WTC11 (cell line): ENCODE measurements around the gene FALEC. TPM values are rescaled to one million over a fixed set of nuclear protein-coding genes. Genes with fewer than 3 reads are reported as not detected.
A peak's percentile ranks its signal among the peaks of the same experiment; 100 is the strongest.

Experiments
- ATAC-seq: fragments of 200-7000 bp; cut with Tn5 transposase; 2 replicates; pipeline ENCODE4 v1.10.0; 2021; ENCODE audit warnings: mild to moderate bottlenecking, moderate library complexity
- CTCF ChIA-PET: fragments of 300-600 bp; sonication (Branson Sonifier 250); formaldehyde crosslinking; loops from one replicate; lab custom pipeline; 2021; ENCODE audit warnings: antibody characterized with exemption; lab: Charles Lee
- POLR2A ChIA-PET: fragments of 350-600 bp; sonication (Branson Sonifier 250); formaldehyde crosslinking; loops from one replicate; lab custom pipeline; 2021; ENCODE audit warnings: antibody characterized with exemption; lab: Charles Lee
- DNase-seq: peaks from one replicate; pipeline ENCODE4 v3.0.0; 2021; ENCODE audit warnings: low spot score
- H3K27ac Mint-ChIP-seq: 2 replicates; pipeline ENCODE4 v1.8.0; 2021; ENCODE audit warnings: mixed read lengths
- H3K27me3 Mint-ChIP-seq: 2 replicates; pipeline ENCODE4 v1.8.0; 2021; ENCODE audit warnings: low read depth, mild to moderate bottlenecking, moderate library complexity, mixed read lengths
- H3K36me3 Mint-ChIP-seq: 2 replicates; pipeline ENCODE4 v1.8.0; 2021; ENCODE audit warnings: mixed read lengths
- H3K4me1 Mint-ChIP-seq: 2 replicates; pipeline ENCODE4 v1.8.0; 2022; ENCODE audit warnings: mixed read lengths
- H3K4me3 Mint-ChIP-seq: 2 replicates; pipeline ENCODE4 v1.8.0; 2021; ENCODE audit warnings: mild to moderate bottlenecking, moderate library complexity, mixed read lengths
- H3K9me3 Mint-ChIP-seq: 2 replicates; pipeline ENCODE4 v1.8.0; 2021; ENCODE audit warnings: mixed read lengths
- NFATC4 ChIP-seq: fragments of 250-450 bp; sonication (Bioruptor Pico); IDR thresholded peaks from 2 replicates; pipeline ENCODE4 v1.9.0; 2021; ENCODE audit warnings: mild to moderate bottlenecking
- NFE2L1 ChIP-seq: sonication (generic); formaldehyde crosslinking; IDR thresholded peaks from 2 replicates; pipeline ENCODE4 v1.8.1; 2023; ENCODE audit warnings: missing genetic modification reagents
- TCF7 ChIP-seq: sonication (generic); formaldehyde crosslinking; IDR thresholded peaks from 2 replicates; pipeline ENCODE4 v1.8.0; 2022; ENCODE audit warnings: mild to moderate bottlenecking, low read depth, missing genetic modification reagents, moderate library complexity
- TEAD4 ChIP-seq: sonication (generic); formaldehyde crosslinking; IDR thresholded peaks from 2 replicates; pipeline ENCODE4 v1.8.0; 2022; ENCODE audit warnings: mild to moderate bottlenecking, missing genetic modification reagents
- TP53 ChIP-seq: sonication (generic); formaldehyde crosslinking; IDR thresholded peaks from 2 replicates; pipeline ENCODE4 v1.8.1; 2023; ENCODE audit warnings: mild to moderate bottlenecking, missing genetic modification reagents
- ZNF396 ChIP-seq: fragments of 250-450 bp; sonication (Bioruptor Pico); IDR thresholded peaks from 2 replicates; pipeline ENCODE4 v1.8.0; 2021; ENCODE audit warnings: mild to moderate bottlenecking, moderate library complexity, borderline replicate concordance
- ZNF671 ChIP-seq: fragments of 250-450 bp; sonication (Bioruptor Pico); IDR thresholded peaks from 2 replicates; pipeline ENCODE4 v1.8.0; 2021; ENCODE audit warnings: mild to moderate bottlenecking
- total RNA-seq: library from RNA; stranded (reverse); gene quantifications from 3 replicates; pipeline ENCODE4 v1.2.3, GENCODE V29; 2021
- TF ChIP-seq, protein P1 (sequence below): fragments of 250-450 bp; sonication (Bioruptor Pico); IDR thresholded peaks from 2 replicates; pipeline ENCODE4 v1.9.0; 2021; ENCODE audit warnings: mild to moderate bottlenecking
- TF ChIP-seq, protein P2 (sequence below): fragments of 250-450 bp; sonication (Bioruptor Pico); IDR thresholded peaks from 2 replicates; pipeline ENCODE4 v1.9.0; 2021; ENCODE audit warnings: moderate library complexity, mild to moderate bottlenecking, inconsistent platforms, borderline replicate concordance
- TF ChIP-seq, protein P3 (sequence below): sonication (generic); formaldehyde crosslinking; IDR thresholded peaks from 2 replicates; pipeline ENCODE4 v1.8.1; 2022; ENCODE audit warnings: low read depth, missing genetic modification reagents, borderline replicate concordance
- TF ChIP-seq, protein P4 (sequence below): sonication (generic); formaldehyde crosslinking; IDR thresholded peaks from 2 replicates; pipeline ENCODE4 v1.8.1; 2022; ENCODE audit warnings: missing genetic modification reagents, borderline replicate concordance
- TF ChIP-seq, protein P5 (sequence below): sonication (generic); formaldehyde crosslinking; IDR thresholded peaks from 2 replicates; pipeline ENCODE4 v1.8.1; 2022; ENCODE audit warnings: mild to moderate bottlenecking, moderate library complexity, missing genetic modification reagents
- TF ChIP-seq, protein P6 (sequence below): sonication (generic); formaldehyde crosslinking; IDR thresholded peaks from 2 replicates; pipeline ENCODE4 v1.8.1; 2023; ENCODE audit warnings: mild to moderate bottlenecking, missing genetic modification reagents, moderate library complexity
- TF ChIP-seq, protein P7 (sequence below): sonication (generic); formaldehyde crosslinking; IDR thresholded peaks from 2 replicates; pipeline ENCODE4 v1.8.0; 2023; ENCODE audit warnings: missing genetic modification reagents, mild to moderate bottlenecking, borderline replicate concordance
- TF ChIP-seq, protein P8 (sequence below): sonication (generic); formaldehyde crosslinking; IDR thresholded peaks from 2 replicates; pipeline ENCODE4 v1.8.0; 2022; ENCODE audit warnings: mild to moderate bottlenecking, missing genetic modification reagents
- TF ChIP-seq, protein P9 (sequence below): sonication (generic); formaldehyde crosslinking; IDR thresholded peaks from 2 replicates; pipeline ENCODE4 v1.8.1; 2023; ENCODE audit warnings: mild to moderate bottlenecking, moderate library complexity, missing genetic modification reagents

The FALEC gene
- total RNA-seq, 1 experiment from 2014 or later: 1.2 TPM

DNA sequence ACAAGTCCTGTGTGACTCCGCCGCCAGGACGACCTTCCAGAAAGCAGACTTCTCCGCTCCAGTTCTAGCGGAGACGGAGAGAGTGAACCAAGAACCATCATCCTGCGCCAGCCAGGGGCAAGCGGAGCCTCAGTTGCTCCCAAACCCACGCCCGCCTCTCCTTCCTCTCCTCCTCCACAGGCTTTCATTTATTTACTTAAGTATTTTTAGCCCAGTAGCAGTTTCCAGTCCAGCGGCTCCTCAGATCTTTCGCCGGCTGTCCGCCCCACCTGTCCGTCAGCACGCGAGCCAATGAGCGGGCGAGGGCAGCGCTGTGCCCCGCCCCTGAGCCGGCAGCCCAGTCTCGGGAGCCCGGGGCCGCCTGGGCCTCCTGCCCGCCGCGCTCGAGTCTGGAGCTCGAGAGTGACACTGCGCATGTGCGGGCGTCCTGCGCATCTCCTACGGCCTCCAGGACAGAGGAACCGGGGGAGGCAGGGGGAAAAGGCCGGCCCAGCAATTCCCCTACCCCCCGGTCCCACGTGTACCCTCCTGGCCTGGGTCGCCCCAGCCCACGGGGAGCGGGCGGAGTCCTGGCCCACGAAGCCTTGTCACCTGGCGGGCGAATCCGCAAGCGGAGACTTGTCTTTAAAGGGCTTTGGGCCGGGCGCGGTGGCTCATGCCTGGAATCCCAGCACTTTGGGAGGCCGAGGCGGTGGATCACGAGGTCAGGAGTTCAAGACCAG lies at the start of gene FALEC (continued):
- TF ChIP-seq, protein P1, sequence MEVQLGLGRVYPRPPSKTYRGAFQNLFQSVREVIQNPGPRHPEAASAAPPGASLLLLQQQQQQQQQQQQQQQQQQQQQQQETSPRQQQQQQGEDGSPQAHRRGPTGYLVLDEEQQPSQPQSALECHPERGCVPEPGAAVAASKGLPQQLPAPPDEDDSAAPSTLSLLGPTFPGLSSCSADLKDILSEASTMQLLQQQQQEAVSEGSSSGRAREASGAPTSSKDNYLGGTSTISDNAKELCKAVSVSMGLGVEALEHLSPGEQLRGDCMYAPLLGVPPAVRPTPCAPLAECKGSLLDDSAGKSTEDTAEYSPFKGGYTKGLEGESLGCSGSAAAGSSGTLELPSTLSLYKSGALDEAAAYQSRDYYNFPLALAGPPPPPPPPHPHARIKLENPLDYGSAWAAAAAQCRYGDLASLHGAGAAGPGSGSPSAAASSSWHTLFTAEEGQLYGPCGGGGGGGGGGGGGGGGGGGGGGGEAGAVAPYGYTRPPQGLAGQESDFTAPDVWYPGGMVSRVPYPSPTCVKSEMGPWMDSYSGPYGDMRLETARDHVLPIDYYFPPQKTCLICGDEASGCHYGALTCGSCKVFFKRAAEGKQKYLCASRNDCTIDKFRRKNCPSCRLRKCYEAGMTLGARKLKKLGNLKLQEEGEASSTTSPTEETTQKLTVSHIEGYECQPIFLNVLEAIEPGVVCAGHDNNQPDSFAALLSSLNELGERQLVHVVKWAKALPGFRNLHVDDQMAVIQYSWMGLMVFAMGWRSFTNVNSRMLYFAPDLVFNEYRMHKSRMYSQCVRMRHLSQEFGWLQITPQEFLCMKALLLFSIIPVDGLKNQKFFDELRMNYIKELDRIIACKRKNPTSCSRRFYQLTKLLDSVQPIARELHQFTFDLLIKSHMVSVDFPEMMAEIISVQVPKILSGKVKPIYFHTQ (CRISPR knock-in tag): no peak
- TF ChIP-seq TP53 (CRISPR knock-in tag) (no peak), NFE2L1 (CRISPR knock-in tag) (no peak), ZNF396 (CRISPR knock-in tag) (no peak), TCF7 (CRISPR knock-in tag) (no peak), NFATC4 (CRISPR knock-in tag) (no peak), TEAD4 (no peak), ZNF671 (CRISPR knock-in tag) (no peak)
- TF ChIP-seq, protein P2, sequence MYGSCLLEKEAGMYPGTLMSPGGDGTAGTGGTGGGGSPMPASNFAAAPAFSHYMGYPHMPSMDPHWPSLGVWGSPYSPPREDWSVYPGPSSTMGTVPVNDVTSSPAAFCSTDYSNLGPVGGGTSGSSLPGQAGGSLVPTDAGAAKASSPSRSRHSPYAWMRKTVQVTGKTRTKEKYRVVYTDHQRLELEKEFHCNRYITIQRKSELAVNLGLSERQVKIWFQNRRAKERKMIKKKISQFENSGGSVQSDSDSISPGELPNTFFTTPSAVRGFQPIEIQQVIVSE (CRISPR knock-in tag): no peak
- TF ChIP-seq, protein P3, sequence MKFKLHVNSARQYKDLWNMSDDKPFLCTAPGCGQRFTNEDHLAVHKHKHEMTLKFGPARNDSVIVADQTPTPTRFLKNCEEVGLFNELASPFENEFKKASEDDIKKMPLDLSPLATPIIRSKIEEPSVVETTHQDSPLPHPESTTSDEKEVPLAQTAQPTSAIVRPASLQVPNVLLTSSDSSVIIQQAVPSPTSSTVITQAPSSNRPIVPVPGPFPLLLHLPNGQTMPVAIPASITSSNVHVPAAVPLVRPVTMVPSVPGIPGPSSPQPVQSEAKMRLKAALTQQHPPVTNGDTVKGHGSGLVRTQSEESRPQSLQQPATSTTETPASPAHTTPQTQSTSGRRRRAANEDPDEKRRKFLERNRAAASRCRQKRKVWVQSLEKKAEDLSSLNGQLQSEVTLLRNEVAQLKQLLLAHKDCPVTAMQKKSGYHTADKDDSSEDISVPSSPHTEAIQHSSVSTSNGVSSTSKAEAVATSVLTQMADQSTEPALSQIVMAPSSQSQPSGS (CRISPR knock-in tag): no peak
- TF ChIP-seq, protein P4, sequence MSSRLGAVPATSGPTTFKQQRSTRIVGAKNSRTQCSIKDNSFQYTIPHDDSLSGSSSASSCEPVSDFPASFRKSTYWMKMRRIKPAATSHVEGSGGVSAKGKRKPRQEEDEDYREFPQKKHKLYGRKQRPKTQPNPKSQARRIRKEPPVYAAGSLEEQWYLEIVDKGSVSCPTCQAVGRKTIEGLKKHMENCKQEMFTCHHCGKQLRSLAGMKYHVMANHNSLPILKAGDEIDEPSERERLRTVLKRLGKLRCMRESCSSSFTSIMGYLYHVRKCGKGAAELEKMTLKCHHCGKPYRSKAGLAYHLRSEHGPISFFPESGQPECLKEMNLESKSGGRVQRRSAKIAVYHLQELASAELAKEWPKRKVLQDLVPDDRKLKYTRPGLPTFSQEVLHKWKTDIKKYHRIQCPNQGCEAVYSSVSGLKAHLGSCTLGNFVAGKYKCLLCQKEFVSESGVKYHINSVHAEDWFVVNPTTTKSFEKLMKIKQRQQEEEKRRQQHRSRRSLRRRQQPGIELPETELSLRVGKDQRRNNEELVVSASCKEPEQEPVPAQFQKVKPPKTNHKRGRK: no peak
- TF ChIP-seq, protein P5, sequence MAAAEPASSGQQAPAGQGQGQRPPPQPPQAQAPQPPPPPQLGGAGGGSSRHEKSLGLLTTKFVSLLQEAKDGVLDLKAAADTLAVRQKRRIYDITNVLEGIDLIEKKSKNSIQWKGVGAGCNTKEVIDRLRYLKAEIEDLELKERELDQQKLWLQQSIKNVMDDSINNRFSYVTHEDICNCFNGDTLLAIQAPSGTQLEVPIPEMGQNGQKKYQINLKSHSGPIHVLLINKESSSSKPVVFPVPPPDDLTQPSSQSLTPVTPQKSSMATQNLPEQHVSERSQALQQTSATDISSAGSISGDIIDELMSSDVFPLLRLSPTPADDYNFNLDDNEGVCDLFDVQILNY: peak; percentile 52; the same call in 1 of the 2 replicates

DNA sequence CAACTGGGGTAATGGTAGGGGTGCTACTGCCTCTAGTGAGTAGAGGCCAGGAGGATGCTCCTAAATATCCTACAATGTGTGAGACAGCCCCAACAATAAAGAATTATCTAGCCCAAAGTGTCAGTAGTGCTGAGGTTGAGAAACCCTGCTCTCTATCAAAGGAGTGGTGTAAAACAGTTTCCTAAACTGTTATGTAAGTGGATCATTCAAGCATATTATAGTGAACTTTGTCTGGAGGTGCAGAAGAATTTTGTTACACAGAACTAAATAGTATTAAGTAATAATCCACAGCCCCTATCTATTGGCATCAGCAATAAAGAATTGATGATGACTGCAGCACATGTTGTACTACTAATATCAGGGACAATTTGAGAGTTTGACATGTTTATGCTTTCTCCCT lies 48.6 kb upstream of the FALEC start:
- CTCF ChIA-PET: no interaction called here
- no peaks in the 10 kb centered on the region for H3K27me3 Mint-ChIP-seq
- no peak for DNase-seq
- ATAC-seq: no peak
- H3K36me3 Mint-ChIP-seq: peaks cover 41% of the 10 kb centered on the region
- POLR2A ChIA-PET: no interaction called here
- H3K27ac Mint-ChIP-seq: no peak overlapping the region
- no peak overlapping the region for H3K4me3 Mint-ChIP-seq
- no peaks in the 10 kb centered on the region for H3K9me3 Mint-ChIP-seq
- peaks cover 5% of the 10 kb centered on the region; the same call in 1 of the 2 replicates for H3K4me1 Mint-ChIP-seq
- TF ChIP-seq TCF7 (CRISPR knock-in tag) (no peak), ZNF671 (CRISPR knock-in tag) (no peak), TP53 (CRISPR knock-in tag) (no peak)
- TF ChIP-seq, protein P6, sequence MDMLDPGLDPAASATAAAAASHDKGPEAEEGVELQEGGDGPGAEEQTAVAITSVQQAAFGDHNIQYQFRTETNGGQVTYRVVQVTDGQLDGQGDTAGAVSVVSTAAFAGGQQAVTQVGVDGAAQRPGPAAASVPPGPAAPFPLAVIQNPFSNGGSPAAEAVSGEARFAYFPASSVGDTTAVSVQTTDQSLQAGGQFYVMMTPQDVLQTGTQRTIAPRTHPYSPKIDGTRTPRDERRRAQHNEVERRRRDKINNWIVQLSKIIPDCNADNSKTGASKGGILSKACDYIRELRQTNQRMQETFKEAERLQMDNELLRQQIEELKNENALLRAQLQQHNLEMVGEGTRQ (CRISPR knock-in tag): no peak
- TF ChIP-seq, protein P7, sequence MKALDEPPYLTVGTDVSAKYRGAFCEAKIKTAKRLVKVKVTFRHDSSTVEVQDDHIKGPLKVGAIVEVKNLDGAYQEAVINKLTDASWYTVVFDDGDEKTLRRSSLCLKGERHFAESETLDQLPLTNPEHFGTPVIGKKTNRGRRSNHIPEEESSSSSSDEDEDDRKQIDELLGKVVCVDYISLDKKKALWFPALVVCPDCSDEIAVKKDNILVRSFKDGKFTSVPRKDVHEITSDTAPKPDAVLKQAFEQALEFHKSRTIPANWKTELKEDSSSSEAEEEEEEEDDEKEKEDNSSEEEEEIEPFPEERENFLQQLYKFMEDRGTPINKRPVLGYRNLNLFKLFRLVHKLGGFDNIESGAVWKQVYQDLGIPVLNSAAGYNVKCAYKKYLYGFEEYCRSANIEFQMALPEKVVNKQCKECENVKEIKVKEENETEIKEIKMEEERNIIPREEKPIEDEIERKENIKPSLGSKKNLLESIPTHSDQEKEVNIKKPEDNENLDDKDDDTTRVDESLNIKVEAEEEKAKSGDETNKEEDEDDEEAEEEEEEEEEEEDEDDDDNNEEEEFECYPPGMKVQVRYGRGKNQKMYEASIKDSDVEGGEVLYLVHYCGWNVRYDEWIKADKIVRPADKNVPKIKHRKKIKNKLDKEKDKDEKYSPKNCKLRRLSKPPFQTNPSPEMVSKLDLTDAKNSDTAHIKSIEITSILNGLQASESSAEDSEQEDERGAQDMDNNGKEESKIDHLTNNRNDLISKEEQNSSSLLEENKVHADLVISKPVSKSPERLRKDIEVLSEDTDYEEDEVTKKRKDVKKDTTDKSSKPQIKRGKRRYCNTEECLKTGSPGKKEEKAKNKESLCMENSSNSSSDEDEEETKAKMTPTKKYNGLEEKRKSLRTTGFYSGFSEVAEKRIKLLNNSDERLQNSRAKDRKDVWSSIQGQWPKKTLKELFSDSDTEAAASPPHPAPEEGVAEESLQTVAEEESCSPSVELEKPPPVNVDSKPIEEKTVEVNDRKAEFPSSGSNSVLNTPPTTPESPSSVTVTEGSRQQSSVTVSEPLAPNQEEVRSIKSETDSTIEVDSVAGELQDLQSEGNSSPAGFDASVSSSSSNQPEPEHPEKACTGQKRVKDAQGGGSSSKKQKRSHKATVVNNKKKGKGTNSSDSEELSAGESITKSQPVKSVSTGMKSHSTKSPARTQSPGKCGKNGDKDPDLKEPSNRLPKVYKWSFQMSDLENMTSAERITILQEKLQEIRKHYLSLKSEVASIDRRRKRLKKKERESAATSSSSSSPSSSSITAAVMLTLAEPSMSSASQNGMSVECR (CRISPR knock-in tag): no peak
- TF ChIP-seq, protein P2 (CRISPR knock-in tag): no peak
- TF ChIP-seq, protein P8, sequence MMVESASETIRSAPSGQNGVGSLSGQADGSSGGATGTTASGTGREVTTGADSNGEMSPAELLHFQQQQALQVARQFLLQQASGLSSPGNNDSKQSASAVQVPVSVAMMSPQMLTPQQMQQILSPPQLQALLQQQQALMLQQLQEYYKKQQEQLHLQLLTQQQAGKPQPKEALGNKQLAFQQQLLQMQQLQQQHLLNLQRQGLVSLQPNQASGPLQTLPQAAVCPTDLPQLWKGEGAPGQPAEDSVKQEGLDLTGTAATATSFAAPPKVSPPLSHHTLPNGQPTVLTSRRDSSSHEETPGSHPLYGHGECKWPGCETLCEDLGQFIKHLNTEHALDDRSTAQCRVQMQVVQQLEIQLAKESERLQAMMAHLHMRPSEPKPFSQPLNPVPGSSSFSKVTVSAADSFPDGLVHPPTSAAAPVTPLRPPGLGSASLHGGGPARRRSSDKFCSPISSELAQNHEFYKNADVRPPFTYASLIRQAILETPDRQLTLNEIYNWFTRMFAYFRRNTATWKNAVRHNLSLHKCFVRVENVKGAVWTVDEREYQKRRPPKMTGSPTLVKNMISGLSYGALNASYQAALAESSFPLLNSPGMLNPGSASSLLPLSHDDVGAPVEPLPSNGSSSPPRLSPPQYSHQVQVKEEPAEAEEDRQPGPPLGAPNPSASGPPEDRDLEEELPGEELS (CRISPR knock-in tag): no peak
- TF ChIP-seq, protein P9, sequence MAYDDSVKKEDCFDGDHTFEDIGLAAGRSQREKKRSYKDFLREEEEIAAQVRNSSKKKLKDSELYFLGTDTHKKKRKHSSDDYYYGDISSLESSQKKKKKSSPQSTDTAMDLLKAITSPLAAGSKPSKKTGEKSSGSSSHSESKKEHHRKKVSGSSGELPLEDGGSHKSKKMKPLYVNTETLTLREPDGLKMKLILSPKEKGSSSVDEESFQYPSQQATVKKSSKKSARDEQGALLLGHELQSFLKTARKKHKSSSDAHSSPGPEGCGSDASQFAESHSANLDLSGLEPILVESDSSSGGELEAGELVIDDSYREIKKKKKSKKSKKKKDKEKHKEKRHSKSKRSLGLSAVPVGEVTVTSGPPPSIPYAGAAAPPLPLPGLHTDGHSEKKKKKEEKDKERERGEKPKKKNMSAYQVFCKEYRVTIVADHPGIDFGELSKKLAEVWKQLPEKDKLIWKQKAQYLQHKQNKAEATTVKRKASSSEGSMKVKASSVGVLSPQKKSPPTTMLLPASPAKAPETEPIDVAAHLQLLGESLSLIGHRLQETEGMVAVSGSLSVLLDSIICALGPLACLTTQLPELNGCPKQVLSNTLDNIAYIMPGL (CRISPR knock-in tag): no peak
